ENCODE measurements around the gene CHD1L.
A peak's percentile ranks its signal among the peaks of the same experiment; 100 is the strongest.
"Not testable (repeated sequence)": the region's sequence is repeated elsewhere in the genome, so short reads cannot be mapped to it uniquely, and the experiment has no call there.

The CHD1L gene

DNA sequence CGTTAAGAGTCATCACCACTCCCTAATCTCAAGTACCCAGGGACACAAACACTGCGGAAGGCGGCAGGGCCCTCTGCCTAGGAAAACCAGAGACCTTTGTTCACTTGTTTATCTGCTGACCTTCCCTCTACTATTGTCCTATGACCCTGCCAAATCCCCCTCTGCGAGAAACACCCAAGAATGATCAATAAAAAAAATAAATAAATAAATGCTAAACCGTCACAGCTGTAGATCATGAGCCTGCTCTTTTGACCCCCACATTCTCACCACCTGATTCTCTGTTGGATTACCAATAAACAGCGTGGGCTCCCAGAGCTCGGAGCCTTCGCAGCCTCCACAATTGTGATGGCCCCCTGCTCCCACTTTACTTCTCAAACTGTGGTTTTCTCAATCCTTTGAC, 8.6 kb upstream of the CHD1L start:
- not testable (repeated sequence) for DNase-seq (ENCODE audit: low read depth)

DNA sequence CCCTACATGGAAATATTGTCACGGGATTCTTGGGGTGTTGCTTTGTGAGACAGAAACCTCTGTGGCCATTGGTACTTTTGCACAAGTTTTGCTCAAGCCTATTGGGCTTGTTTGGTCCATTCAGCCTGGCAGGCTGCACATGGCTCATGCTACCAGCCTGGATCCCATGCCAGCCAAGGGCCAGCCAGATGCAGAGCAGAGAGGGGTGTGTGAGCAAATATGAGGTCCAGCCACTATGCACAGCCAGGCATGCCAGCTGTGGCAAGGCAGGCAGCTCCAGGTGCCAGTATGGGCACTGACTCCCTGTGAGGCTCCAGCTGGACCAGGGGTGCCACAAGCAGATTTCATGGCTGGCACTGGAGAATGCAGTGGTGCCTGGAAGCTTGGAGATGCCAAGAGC, 6.7 kb upstream of the CHD1L start:
- DNase-seq (ENCODE audit: low read depth): no peak

DNA sequence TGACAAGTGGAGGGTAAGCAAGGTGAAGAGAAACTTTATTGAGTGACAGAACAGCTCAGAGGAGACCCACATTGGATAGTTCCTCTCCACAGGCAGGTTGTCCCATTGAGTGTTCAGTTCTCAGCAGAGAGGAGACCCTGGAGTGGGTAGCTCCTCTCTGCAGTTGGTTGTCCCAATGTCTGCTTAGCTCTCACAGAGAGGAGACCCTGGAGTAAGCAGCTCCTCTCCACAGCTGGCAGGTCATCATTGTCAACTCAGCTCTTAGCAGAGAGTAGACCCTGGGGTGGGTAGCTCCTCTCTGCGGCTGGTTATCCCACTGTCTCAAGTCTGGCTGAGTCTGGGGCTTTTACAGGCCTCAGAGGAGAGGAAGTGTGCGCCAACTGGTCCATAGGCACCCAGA, 6.0 kb upstream of the CHD1L start:
- no peak for DNase-seq (ENCODE audit: low read depth)

DNA sequence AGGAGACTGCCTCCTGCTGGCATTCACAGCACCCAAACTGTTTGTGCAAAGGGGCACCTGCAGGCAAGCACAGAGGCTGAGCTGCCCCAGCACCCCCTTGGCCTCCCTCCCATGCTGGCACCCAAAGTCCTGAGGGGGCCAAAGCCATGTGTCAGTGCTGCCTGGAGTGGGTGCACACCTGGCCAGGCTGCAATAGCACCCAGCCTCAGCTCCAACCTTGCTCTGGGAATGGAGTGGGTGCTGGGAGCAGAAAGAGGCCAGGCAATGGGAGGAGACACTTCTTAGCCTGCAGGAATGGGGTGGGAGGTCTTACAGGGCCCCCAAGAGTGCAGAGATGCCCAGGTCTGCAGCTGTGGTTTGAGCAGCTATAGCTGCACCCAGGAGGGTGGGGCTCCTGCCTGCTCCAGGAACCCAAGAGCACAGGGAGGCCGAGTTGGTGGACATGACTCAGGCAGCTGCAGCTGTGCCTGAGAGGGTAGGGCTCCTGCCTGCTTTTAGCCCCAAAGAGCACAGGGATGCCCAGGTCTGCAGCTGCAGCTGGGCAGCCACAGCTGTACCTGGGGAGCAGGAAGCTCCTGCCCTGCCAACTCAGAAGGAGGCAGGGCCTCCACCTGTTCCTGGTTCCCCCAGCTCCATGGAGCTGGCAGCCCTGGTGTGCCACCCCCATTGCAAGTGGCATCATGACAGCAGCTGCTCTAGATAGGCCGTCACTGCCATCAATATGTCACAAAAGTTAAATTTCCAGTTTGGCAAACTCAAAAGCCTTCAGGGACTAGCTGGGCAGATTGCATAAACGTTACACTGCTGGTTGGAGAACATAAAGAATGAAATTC, 5.3 kb upstream of the CHD1L start:
- DNase-seq (ENCODE audit: low read depth): no peak

DNA sequence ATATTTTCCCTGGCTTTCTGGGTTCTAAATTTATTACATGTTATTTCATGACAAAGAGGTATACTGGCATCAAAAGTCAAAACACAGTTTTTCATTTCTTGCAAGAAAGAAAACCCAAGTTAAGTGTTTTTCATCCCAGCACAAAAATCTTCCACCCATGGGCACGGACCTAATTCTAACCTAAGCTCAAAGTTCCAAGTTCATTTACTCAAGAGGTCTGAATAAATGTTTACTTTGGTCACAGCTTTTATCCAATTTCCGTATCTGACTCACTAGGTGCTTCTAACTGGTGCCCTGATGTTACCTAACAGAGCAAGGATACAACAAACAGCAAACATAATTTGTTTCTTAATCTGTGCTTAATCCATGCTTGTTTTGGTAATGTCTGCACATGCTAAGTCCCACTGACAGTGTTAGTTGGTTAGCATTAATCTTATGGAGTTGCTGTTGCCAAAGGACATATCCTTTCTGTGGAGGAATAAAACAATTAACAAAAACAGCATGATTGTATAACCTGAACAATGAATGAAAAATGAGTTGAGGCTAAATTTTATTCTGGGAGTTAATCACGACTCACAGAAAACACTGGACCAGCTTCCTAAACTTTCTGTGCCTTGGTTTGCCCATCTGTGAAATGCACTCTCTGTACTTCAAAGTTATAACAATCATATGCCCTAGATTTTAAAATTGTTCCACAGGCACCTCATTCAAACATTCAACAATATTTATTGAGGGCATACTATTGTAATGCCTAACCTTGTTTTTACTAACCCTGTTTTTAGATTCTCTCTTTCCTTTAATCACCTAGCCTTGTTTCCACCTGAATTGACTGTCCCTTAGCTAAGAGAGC, 4.2 kb upstream of the CHD1L start:
- DNase-seq (ENCODE audit: low read depth): no peak

DNA sequence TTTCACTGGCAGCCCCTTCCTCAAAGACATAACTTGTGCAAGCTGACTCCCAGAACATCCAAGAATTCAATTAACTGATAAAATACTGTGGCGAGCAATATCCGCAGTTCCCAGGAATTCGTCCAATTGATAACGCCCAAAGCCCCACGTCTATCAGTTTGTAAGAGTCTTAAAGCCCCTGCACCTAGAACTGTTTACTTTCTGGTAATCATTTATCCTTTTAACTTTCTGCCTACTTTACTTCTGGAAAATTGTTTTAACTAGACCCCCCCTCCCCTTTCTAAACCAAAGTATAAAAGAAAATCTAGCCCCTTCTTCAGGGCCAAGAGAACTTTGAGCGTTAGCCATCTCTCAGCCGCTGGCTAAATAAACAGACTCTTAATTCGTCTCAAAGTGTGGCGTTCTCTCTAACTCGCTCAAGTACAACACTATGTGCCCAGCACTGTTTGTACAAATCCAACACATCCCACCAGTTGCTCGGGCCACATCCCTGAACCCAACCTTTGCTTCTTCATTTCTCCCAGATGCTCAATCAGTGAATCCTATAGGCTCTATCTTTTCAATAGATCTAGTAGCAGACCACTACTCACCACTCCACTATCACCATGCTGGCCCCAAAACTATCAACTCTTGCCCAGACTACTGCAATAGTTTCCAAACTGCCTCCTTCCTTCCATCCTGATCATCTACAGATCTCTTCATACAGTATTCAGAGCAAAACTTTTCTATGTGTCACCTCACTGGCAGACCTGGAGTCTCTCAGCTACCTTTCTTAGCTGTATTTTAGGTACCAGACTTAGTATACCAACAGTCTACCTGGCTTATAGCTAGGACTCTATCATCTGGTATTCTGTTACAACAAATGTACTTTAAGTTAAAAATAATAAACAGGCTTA, 3.3 kb upstream of the CHD1L start:
- DNase-seq (ENCODE audit: low read depth): no peak

DNA sequence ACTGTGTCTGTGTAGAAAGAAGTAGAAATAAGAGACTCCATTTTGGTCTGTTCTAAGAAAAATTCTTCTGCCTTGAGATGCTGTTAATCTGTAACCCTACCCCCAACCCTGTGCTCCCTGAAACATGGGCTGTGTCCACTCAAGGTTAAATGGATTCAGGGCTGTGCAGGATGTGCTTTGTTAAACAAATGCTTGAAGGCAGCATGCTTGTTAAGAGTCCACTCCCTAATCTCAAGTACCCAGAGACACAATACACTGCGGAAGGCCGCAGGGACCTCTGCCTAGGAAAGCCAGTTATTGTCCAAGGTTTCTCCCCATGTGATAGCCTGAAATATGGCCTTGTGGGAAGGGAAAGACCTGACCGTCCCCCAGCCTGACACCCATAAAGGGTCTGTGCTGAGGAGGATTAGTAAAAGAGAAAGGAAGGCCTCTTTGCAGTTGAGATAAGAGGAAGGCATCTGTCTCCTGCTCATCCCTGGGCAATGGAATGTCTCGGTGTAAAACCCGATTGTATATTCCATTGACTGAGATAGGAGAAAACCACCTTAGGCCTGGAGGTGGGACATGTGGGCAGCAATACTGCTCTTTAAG, 2.3 kb upstream of the CHD1L start:
- DNase-seq (ENCODE audit: low read depth): not testable (repeated sequence)

DNA sequence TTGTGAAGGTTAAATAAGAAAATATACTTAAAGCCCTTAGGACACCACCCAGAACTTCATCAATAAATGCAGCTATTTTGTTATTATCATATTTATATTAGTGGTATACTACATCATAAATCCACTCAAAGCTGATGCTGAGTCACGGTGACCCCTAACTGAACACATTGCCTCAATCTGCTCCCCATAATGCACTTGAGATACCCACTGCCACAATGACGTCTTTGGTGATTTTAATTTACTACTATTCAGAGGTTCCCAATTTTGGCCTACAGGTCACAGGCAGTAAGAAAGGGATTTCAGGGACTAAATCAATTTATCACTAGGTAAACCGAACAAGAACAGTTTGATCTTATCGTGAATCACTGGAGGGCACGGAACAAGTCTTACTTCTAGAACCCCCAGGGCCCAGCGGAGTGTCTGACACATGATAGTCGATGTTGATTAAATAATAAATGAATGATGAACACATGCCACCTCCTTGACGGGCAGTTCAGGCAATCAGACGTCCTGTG, 493 bp upstream of the CHD1L start:
- DNase-seq (ENCODE audit: low read depth): no peak

DNA sequence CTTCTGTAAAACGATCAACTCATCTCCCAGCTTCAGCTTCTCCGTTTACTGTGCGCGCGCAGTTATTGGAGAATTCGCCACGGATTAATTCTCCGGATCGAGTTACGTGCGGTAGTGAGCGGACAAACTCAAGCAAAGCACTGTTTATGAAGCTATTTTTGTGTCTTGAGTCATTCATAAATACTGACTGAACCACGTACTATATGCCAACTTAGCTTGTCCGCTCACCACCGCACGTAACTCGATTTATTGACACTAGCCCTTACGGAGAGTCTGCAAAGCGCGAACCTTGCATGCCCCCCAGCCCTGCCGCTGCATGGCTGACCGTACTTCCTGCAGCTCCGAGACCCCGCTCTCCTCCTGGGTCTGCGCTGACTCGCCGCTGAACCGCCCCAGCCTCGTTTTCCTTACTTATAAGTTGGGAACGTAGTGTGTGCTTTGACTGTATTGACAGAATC, 773 bp downstream of the CHD1L start:
- peak; percentile 4 for DNase-seq (ENCODE audit: low read depth)

DNA sequence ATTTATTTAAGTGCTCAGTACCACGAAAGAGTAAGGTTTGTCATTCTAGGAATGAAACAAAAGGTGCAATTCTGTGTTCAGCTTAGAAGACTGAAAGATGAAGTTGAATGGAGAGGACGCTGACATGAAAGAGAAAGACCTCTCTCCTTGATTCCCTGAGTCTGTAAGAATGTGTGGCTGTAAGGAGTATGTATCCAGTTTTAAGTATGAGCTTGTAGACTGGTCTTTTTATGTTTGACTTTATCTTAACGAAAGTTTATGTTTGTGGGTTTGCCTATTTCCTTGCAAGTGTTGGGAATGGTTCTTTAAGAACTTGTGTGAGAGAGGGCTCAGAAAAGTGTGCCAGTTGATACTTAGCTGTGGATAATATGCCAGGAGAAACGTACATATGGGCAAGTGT, 1.4 kb downstream of the CHD1L start:
- DNase-seq (ENCODE audit: low read depth): no peak

DNA sequence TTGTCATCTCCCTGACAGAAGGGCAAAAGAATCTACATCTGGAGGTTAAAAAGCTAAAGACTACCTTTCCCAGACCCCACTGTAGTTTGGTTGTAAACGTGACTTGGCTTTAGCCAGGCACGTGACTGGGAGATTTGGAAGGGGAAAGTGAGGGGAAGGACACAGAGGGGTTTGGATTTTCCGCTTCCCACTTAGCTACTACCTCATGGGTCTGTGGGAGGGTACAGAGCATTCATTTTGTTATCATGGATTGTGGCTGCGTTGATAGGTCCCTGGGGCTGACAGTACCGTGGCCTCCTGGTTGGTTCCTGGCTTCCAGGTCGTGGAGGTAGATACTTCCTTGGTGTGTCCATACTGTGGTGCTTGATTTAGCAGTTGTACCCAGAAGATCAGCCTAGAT, 2.6 kb downstream of the CHD1L start:
- DNase-seq (ENCODE audit: low read depth): no peak

DNA sequence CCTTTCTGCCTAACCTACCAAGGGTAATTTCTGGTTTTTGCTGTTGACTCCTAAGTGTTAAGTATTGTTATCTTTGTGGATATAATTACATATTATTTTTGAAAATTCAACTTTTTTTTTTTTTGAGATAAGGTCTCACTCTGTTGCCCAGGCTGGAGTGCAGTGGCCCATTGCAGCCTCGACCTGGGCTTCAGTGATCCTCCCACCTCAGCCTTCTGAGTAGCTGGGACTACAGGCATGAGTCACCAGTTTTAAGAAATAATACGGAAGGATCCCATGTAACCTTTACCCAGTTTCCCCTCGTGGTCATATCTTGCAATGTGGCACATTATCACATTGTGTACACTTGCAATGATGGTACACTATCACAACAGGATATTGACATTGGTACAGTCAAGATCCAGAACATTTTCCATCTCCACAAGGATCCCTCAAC, 3.1 kb downstream of the CHD1L start:
- DNase-seq (ENCODE audit: low read depth): no peak

DNA sequence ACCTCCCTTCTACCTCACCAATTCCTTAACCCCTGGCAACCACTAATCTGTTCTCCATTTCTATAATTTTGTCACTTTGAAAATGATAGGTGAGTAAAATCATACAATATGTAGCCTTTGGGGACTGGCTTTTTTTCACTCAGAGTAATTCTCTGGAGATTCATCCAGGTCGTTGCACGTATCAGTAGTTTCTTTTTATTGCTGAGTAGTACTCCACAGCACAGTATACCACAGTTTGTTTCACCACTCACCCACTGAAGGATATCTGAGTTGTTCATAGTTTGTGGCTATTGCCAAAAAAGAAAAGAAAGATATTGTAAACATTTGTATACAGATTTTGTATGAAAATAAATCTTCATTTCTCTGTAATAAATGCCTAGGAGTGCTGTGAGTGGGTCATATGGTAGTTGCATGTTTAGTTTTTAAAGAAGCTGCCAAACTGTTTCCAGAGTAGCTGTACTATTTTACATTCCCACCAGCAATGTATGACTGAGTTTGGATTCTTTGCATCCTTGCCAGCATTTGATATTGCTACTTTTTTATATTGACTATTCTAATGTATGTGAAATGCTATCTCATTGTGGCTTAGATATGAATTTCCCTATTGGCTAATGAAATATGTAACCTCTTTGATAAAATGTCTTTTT, 3.7 kb downstream of the CHD1L start:
- no peak for DNase-seq (ENCODE audit: low read depth)

DNA sequence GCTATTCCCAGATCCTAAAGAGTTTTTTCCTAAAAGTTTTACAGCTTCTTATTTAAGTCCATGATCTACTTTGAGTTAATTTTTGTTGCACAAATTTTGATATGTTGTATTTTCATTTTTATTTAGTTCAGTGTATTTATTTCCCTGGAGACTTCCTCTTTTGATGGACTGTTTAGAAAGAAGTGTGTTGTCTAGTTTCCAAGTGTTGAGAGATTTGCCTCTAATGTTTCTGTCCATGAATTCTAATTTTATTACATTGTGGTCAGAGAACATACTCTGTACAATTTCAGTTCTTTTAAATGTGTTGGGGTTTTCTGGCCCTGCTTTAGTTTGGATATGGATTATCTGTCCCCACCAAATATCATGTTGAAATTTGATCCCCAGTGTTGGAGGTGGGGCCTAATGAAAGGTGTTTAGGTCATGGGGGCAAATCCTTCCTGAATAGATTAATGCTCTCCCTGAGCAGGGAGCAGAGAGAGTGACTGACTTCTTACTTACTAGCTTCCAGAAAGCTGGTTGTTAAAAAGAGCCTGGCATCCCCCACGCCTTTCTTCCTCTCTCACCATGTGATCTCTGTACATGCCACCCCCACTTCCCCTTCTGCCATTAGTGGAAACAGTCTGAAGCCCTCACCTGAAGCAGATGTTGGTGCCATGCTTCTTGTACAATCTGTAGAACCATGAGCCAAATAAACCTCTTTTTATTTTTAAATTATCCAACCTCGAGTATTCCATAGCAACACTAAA, 4.6 kb downstream of the CHD1L start:
- DNase-seq (ENCODE audit: low read depth): no peak

DNA sequence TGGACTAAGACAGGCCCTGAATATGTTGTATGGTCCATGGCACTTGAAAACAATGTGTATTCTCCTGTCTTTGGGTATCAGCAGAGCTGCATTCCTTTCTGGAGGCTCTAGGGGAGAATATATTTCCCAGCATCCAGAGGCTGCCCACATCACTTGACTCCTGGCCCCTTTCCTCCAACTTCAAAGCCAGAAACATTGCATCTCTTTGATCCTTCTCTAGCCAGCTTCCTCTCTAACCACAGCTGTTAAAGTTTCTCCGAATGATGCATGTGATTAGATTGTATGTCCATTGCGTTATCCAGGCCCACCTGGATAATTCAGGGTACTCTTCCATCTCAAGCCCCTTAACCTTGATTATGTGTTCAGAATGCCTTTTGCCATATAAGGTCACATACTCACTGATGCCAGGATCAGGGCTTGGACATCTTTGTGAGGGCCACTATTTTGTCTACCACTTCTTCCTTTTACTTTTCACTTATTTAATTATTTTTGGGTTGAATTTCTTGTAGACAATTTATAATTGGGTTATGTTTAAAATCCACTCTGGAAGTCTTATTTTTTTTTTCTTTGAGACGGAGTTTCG, 5.3 kb downstream of the CHD1L start:
- no peak for DNase-seq (ENCODE audit: low read depth)

DNA sequence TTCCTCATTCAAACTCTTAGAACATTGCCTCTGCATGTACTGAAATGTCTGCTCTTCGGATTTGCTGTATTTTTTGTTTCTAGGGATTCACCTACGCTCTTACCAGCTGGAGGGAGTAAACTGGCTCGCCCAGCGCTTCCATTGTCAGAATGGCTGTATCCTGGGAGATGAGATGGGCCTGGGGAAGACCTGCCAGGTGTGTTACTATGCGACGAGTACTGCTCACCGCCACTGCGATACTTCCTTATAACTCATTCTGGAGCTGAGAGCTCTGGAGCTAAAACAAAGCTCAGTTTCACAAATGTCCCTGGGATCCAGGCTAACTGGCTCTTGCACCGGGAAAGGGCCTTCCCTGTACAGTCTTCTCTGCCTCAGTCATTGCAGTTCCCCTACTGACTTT, 10.1 kb downstream of the CHD1L start:
- DNase-seq (ENCODE audit: low read depth): no peak

DNA sequence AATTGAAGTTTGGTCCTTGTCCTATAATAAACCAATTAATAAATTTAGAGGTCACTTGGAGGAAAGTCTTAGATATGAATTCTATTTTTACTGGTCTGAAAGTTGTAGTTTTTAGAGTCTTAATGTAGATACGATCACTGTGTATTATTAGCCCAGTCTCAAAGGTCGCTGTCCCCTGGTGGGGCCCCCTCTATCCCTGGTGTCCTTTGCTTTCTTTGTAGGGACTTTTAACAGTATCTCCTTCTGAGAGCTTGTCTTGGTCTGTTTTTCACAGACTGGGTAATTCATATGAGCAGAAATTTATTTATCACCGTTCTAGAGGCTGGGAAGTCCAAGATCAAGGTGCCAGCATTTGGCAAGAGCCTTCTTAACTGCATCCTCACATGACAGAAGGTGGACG, 18.5 kb downstream of the CHD1L start:
- no peak for DNase-seq (ENCODE audit: low read depth)

DNA sequence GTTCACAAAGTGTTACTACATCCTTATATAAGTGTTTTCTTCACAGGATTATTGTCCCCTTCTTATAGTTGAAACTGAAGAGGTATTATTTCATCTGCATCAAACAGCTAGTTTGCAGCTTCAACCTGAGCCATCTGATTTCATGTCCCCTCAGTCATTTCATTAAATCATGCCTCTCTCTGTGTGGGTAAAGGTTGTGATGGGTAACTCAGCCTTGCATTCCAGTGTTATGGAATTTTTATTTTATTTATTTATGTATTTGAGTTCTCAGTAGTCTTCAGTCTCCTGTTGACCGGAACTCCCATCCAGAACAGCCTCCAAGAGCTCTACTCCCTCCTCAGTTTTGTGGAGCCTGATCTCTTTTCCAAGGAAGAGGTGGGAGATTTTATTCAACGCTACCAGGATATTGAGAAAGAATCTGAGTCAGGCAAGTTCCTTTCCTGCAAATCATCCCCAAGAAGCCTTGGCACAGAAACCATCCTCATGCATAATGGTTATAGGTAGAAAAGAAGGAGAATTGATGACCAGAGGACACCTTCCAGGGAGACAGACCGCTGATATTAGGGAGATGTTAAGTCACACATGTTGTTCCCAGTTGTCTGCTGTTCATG, 21.8 kb downstream of the CHD1L start:
- DNase-seq (ENCODE audit: low read depth): no peak

DNA sequence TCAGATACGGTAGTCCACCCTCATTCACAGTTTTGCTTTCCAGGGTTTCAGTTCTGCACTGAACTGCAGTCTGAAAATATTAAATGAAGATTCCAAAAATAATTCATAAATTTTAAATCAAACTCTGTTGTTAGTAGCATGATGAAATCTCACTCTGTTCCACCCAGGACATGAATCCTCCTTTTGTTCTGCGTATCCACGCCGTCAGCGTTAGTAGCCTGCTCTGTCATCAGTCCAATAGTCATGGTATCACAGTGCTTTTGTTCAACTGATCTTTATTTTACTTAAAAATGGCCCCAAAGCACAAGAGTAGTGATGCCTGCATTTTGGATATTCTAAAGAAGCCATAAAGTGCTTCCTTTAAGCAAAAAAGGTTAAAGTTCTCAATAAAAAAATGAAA, 23.9 kb downstream of the CHD1L start:
- no peak for DNase-seq (ENCODE audit: low read depth)

DNA sequence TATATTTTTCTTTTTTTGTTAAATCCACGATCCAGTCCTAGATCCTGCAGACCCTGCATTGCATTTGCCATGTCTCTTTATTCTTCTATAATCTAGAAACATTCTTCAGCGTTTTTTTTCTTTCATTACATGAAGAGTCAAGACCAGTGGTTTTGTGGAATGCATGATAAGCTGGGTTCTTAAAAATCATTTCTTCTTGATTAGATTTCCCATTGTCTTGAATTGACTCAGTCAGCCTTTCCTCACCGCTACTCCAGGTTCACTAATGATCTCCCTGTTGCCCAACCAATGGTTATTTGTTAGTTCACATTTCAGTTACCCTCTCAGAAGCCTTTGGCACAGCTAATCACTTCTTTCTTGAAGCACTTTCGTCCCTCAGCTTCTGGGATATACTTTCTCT, 25.2 kb downstream of the CHD1L start:
- no peak for DNase-seq (ENCODE audit: low read depth)

Data from stimulated activated CD8-positive, alpha-beta memory T cell treated with anti-CD3 and anti-CD28 coated beads, Interleukin-12 subunit alpha, Interleukin-12 subunit beta, amount 100 ng/mL, for 4 hours (primary cell).